HTERT RPE-1 (cell line): ENCODE data around the gene PLEKHM3.

Experiments
- in situ Hi-C: fragments of 300-500 bp; cut with MboI; formaldehyde crosslinking; loops from 4 replicates; pipeline ENCODE4 v1.14.3; 2020; ENCODE audit warnings: low sequenced_read_pairs

The PLEKHM3 gene, protein sequence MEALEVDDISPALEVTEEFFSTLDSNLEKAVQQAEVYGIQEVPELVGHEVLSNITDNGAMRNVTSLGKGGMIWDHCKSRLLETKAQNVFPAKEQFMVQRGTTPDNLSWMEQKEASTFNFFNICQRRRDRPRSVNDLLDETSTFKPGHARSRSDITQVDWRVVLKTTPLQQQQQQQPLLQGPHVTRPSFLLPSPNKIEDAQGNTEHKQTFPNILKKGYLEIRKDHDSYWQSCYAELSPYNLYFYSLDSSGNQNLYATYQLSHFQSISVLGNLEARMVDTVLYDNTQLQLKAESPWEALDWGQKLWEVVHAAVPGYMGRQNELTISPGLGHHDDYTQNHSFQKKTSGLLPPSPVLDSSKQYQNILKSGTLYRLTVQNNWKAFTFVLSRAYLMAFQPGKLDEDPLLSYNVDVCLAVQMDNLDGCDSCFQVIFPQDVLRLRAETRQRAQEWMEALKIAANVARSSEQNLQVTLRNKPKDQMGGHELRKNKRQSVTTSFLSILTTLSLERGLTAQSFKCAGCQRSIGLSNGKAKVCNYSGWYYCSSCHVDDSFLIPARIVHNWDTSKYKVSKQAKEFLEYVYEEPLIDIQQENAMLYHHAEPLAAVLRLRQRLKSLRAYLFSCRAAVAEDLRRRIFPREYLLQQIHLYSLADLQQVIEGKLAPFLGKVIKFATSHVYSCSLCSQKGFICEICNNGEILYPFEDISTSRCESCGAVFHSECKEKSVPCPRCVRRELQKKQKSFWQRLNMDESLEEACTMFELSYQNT

DNA sequence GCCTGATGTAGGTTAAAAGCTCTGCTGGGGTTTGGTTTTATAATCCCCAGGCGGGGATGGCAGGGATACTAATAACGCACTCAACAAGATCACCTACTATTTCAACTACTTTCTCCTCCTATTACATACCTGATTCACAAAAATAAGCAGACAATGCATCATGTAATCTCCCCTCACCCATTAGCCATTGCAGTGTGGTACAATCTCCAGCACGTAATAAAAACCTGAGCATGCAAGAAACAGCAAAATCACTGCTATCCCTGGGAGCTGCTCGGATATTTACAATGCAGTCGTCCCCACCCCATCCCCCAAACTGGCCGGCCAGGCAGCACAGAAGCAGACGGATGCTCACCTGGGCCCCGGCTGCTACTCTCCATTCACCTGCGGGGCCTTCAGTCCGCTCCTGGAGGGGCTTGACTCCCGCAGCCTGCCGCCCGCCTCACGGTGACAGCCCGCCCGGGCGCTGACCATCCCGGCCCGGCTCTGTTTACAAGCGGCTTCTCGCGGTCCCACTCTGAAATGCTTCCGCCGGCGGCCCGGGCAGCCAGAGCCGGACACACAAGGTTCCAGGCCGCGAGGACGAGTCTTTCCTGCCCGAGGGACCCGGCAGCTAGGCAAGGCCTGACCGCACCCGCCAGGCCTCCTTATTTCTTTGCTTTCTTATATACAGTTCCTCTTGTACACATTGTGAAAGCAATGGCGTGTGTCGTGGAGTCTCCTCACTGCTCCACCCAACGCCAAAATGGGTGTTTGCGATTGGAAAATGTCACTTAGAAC lies at the start of gene PLEKHM3:
Gene PLEKHM3, minus strand, starts transcription at position 491 of the 777 bp plus-strand sequence. CDS start 23,888 bp downstream, outside the sequence.
- in situ Hi-C loops: no loop called here

DNA sequence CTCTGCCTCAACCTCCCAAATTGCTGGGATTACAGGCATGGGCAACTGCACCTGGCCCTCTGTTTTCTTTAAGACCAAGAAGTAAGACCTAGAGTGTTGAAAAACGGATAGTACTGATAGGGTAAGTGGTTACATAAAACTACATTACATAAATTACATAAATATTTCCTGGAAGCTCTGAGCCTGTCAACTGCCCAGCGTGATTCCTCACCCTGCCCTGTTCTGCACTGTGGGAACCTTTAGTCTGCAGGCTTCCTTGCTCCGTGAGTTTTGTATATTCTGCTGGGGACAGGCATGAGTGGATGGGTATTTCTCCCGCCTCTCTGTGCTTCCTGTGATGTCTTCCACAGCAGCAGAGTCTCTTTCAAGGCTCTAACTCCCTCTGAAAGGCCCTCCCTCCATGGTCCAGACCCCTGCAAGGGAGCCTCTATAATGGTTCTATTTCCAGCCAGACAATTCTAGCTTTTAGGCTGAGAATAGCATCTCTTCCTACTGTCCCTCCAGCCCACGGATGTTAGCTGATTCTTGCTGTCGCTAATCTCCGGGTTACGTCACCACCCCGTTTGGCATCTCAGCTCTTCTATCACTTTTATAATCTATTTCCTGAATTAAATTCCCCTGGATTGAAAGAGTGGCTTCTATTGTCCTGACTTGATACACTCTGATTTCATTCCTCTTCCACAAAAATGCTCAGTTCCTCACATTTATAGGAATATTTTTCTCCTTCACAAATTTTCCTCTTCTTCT lies 49.5 kb upstream of the PLEKHM3 start:
- in situ Hi-C loops: no loop called here

DNA sequence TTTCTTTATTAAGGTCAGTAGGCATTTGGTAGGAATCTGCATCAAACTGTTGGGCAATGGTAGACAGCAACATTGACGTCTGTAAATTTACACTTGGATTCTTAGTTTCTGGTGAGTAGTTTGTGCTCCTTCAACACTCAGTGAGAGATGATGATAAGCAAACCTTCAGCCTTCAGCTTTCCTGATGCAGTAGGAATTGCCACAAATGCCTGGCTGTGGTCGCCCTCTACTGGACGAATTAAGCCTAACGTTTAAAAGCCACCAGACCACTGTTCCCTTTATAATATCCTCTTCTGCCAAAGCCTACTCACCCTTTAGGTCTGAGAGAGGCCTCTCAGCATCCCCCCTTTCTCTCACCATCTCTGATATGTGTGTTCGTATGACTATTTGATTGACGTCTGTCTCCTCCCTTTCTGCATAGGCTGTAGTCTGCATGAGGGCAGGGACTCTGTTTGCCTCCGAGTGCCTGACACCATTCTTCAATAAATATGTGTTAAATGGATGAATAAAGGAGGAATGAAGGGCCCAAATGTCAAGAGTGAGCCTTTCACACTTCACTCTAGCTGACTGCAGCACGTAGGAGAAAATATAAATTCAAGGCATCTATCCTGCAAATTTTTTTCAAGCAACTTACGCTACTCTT lies 47.0 kb upstream of the PLEKHM3 start:
- in situ Hi-C loops: no loop called here

DNA sequence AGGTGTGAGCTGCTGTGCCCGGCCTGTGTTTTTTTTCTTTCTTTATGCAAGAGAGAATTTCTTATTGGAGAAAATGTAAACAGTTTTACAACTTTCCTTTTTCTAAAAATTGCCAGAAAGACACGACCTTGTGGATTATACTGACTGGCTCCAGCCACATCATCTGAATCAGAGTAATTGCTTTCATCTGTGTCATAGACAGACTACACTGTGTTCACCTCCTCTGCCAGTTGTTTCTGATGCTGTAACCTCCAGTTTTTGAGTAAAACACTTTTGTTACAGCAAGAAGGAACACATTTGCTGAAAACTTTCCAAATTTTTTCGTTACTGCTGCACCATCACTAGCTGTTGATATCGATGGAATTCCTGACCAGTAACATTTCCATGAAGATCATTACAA lies 43.9 kb upstream of the PLEKHM3 start:
- in situ Hi-C loops: no loop called here

DNA sequence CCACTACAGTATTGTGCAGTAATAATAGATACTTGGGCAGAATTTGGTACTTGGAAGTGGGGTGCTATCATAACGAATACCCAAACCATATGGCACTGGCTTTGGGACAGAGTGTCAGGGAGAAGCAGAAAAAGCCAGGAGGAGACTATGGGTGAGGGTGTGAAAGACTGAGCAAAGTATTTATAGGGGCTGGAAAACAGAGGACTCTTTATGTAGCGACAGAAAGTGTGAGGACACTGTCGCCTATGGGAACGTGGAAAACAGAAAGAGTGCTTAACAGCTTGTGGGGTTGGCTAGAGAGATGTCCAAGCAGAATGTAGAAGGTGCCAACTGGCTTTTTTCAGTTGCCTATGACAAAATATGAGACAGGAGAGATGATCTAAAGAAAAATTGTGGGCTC lies 40.7 kb upstream of the PLEKHM3 start:
- in situ Hi-C loops: no loop called here

DNA sequence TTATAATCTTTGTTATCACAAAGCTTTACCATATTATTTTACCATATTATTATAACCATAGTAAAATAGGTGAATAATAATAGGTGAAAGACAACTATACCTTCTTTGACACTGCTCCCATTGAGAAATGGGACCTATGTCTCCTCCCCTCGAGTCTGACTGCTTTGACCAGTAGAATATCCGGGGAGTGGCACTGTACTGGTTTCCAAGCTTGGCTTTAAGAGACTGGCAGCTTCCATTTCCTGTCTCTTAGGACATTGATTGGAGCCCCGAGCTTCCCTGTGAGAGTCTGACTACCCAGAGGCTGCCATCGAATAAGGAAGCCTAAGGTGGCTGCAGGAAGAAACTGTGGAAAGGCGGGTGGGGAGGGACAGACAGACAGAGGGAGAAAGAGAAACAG lies 40.1 kb upstream of the PLEKHM3 start:
- in situ Hi-C loops: no loop called here

DNA sequence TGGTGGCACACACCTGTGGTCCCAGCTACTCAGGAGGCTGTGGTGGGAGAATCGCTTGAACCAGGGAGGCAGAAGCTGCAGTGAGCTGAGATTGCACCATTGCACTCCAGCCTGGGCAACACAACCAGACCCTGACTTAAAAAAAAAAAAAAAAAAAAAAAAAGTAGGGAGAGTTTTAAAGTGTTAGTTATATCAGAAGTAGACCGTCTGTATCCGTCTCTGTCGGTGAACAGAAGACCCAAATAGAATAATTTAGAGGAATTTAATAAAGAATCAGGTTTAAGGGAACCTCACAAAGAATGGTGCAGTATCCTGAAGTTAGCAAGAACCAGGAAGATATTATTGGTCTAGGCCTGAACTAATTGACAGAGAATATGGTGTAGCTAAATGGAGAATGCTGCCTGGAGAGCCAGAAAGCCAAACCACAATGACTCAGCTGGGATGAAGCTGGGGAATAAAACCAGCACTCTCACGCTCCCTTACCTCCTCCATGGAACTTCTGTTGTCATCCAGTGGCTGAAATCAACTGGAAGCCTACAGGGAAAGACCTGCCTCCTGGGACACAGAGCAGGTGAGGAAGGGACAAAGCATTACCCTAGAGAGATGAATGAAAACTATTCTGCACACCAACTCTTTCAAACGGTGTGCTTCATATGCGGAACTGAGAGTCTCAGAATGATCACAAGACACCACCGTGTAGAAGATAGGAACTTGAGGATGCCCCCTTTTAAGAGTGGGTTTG lies 39.1 kb upstream of the PLEKHM3 start:
- in situ Hi-C loops: no loop called here

DNA sequence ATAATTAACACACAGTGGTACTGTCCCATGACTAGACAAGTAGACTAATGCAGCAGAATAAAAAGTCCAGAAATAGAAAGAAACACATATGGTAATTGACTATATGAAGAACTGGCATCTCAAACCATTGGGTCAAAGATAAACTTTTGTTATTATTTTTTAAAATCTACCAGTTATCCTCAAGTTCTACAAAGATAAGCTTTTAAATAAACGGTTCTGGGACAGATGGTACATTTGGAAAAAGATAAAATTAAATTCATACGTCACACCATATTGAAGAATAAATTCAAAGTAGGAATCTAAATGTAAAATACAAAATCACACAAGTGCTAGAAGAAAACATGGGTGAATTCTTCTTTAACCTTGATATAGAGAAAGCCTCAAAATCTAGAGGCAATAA lies 37.6 kb upstream of the PLEKHM3 start:
- in situ Hi-C loops: no loop called here

DNA sequence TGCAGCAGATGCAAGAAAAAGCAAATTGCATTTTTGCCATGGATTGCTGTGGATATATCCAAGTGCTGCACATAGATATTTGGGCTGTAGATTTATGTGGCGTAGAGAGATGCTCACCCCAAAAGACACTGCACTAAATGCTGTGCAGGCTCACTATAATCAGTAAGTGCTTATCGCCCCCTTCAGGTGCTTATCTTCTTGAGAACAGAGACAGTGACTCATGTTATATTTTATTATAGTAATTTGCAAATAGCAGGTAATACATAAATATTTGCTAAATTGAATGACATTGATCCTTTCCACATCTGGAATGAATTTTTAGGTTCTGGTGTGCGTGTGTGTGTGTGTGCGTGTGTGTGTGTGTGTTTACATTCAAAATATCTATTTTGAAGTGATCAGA lies 36.8 kb upstream of the PLEKHM3 start:
- in situ Hi-C loops: no loop called here

DNA sequence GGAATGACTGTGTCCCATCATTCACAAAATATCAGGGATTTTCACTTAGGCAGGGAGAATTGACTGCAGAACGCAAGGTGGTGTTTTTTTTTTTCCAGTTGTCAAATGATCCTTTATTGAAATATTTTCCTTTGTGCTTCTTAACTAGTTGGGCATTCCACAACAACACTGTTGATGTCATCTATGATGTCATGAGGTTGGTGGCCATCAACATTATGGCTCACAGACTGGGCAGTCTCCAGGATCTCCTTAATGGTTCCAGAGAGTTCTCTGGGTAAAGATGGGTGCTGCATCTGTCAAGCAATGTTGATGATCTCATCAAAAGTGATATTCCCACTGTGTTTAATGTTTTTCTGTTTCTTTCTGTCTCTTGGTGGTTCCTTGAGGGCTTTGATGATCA lies 31.8 kb upstream of the PLEKHM3 start:
- in situ Hi-C loops: no loop called here

DNA sequence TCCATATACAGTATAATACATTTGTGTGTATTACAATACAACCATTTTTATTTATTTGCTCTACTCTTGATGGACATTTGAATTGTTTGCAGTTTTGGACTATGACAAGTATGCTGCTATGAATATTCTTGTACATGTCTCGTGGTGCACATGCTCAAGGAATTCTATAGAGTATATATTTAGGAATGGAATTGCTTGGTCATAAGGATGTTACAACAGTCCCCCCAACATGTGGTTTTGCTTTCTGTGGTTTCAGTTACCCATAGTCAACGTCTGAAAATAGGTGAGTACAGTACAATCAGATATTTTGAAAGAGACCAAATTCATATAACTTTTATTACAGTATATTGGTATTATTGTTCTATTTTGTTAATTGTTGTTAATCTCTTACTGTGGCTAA lies 24.1 kb upstream of the PLEKHM3 start:
- in situ Hi-C loops: no loop called here

DNA sequence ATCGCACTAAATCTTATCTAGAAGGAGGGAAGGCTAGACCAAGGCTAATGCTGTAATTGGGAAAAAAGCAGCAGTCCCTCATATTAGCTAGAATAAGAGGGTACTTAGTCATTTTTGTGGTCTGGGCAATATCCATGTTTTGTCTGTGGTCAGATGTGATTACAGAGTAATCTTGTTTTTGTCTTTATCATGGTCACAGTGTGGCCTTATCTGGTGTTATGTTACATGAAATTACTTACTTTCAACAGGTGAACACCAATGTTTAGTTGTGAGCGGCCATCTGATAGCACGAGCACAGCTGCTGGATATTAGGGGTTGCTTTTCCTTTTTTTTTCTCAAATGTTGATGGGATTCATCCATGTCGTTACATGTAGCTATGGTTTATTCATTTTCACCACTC lies 23.7 kb upstream of the PLEKHM3 start:
- in situ Hi-C loops: no loop called here

DNA sequence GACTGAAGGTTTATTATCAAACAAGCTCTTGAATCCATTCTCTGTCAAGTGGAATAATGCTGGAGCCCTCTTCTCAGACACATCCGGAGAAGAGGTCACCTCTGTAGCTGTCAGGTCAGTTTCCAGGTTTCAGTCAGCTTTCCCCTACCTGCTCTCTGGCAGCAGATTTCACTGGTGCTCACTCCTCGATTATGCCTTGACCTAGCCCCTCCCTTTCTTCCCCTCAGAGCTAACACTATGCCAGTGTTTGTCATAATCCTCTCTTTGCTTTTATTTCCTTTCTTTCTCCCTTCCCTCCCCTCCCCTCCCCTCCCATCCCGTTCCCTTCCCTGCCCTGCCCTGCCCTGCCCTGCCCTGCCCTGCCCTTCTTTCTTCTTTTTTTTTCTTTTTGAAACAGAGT lies 22.5 kb upstream of the PLEKHM3 start:
- in situ Hi-C loops: no loop called here

DNA sequence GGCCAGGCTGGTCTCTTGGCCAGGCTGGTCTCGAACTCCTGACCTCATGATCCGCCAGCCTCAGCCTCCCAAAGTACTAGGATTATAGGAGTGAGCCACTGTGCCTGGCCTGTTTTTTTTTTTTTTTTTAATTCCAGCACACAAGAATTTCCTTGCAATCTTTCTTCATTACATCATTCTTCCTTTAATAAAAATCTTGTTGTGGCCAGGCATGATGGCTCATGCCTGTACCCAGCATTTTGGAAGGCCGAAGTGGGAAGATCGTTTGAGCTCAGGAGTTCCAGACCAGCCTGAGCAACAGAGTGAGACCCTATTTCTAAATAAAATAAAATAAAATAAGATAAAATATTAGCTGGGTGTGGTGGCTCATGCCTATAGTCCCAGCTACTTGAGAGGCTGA lies 21.4 kb upstream of the PLEKHM3 start:
- in situ Hi-C loops: no loop called here

DNA sequence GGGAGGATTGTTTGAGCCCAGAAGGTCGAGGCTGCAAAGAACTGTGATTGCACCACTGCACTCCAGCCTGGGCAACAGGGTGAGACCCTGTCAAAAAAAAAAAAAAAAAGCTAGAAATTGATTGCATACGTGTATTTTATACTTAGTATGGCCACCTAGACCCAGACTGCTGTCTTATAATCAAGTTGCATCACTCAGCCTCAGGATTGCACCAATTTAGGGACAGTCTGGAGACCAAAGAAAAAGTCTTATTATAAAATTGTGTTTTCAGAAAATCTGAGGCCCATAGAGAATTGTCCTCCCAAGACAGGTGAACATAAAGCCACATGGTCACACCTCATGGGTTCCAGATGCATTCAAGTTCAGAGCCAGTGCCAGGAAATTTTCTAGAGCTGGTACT lies 17.1 kb upstream of the PLEKHM3 start:
- in situ Hi-C loops: no loop called here

DNA sequence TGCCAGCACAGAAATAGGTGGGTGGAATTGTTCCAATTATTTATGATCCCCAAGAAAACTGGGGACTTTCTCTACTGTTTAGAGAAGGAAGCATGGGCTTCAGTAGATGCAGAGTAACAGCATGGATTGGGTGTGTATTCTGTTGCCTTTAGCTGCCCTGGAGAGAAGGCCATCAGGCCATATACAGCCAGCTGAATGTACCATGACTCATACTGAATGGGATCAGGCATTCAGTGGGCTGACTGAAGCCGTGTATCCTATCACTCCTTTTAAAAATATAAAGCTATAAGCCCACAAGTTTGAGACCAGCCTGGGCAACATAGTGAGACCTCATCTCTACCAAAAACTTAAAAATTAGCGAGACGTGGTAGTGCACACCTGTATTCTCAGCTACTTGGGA lies 16.7 kb upstream of the PLEKHM3 start:
- in situ Hi-C loops: no loop called here

DNA sequence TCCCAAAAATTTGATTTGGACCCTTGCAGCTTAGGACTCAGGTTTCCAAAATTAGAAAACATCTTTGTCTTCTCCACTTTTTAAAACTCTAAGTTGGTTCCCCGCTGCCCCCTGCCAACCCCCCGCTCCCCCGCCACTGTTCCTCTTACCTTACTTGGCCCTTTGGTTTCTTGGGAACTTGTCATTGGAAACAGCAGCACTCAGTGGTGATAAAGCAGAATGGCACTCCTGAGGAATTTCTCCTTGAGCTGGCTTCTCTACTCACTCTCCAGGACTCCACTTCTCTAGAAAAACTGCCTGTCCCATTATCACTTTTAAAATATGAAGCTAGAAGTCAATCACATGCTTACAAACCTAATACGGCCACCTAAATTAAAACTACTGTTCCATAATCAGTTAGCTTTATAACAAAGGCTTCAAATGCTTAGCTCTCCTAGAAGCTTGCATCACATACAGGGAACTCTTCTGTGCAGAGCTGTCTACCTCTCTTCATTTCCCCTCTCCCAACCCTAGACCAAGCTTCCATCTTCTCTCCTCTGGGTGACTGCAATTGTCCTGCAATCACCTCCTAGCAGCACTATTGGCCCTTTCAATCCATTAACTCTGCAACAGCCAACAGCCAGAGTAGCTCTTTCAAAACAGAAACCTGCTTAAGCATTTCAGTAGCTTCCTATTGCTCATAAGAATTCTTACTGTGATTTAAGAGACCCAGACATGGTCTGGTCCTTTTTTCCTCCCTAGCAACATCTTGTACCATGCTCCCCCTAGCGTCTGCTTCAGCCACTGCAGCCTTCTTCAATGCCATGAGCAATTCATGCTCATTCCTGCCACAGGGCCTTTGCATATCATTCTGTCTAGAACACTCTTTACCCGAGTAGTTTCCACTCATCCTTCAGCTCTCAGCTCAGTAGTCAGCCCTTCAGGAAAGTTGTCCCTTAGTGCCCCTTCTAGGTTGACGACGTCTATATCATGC lies 15.2 kb upstream of the PLEKHM3 start:
- in situ Hi-C loops: no loop called here

DNA sequence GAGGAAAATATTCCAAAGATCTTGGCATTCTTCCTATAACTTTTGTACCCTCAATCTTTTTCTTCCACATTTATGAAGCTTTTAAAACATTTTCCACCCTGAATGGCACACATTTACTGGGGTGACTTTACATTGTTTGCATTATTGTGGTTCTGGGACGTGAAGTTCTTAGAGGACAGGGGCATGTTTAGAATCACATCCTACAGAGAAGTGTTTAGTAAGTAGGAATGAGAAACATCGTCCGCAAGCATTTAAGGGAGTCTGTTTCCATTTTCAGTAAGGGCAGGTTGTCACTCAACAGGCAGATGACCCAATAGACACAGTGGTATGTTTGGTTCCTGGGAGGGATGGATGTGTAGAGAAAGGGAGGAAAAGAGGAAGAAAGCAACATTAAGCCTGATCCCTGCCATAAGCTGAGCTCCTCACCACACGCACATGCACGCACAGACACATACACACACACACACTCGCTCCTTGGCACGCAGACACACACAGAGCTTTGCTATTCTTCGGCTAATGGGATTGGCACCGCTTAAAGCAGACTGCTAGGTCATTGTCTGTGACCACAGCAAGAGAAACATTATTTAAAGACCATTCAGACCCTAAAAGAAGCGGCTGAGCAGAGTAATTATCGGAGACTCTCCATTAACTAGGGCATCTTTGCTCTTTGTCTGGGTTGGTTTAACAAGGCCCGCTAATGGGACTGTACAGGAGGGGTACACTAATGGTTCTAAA lies 14.2 kb upstream of the PLEKHM3 start:
- in situ Hi-C loops: no loop called here
